Stomach (tissue), 19 donors: Measurements from ENCODE around the gene GNAS-AS1. TPM values are rescaled to one million over a fixed set of nuclear protein-coding genes. Genes with fewer than 3 reads are reported as not detected.
A peak's percentile ranks its signal among the peaks of the same experiment; 100 is the strongest.

Experiments
- DNase-seq, 2 donors: peaks; one replicate each; pipeline versions ENCODE4 v3.0.0 to v3.0.0-alpha.2; 2013 to 2019
- H3K27ac ChIP-seq, 5 donors: fragments of 200-600 bp in 4 of 5; sonication (generic) in 4 of 5; one replicate each; pipeline ENCODE4 v1.5.1; 2013 to 2019; ENCODE audit warnings: mild to moderate bottlenecking in 1 of 5, moderate library complexity in 1 of 5
- H3K27me3 ChIP-seq, 3 donors: fragments of 200-600 bp; sonication (generic); one replicate each; pipeline ENCODE4 v1.5.1; 2017 to 2019; ENCODE audit warnings: mixed run types in 1 of 3
- H3K36me3 ChIP-seq, 4 donors: fragments of 200-600 bp; sonication (generic); 1 replicate in 3 of 4; 2 replicates in 1 of 4; pipeline ENCODE4 v1.5.1; 2016 to 2019
- H3K4me1 ChIP-seq, 4 donors: fragments of 200-600 bp; sonication (generic); one replicate each; pipeline ENCODE4 v1.5.1; 2016 to 2019
- H3K4me3 ChIP-seq, 4 donors: fragments of 200-600 bp; sonication (generic) in 3 of 4; one replicate each; pipeline ENCODE4 v1.5.1; 2016 to 2019; ENCODE audit warnings: mild to moderate bottlenecking in 1 of 4
- H3K9me3 ChIP-seq, 4 donors: fragments of 200-600 bp; sonication (generic); one replicate each; pipeline ENCODE4 v1.5.1; 2016 to 2019
- EP300 ChIP-seq: sonication (generic); formaldehyde crosslinking; IDR thresholded peaks from one replicate; pipeline ENCODE4 v1.6.1; 2017; ENCODE audit warnings: antibody characterized with exemption
- POLR2A ChIP-seq, 4 donors: fragments of 450-650 bp; IDR thresholded peaks; one replicate each; pipeline ENCODE4 v1.6.1; 2016; ENCODE audit warnings: antibody characterized with exemption in 4 of 4, control low read depth in 2 of 4, mild to moderate bottlenecking in 1 of 4, moderate library complexity in 1 of 4
- POLR2AphosphoS5 ChIP-seq, 3 donors: sonication (generic); formaldehyde crosslinking; IDR thresholded peaks; one replicate each; pipeline ENCODE4 v1.6.1; 2016; ENCODE audit warnings: antibody characterized with exemption in 3 of 3
- WGBS, 5 donors: extraction: QIAGEN DNeasy Blood & Tissue Kit in 3 of 5; methylation state at CpG; one replicate each; pipeline versions ENCODE4 v1.1.5 to v1.1.7; 2013 to 2018; 5-methylcytosine and 5-hydroxymethylcytosine counted together
- intact Hi-C: fragments of 100-400 bp; cut with DNase I; formaldehyde crosslinking; loops from one replicate; pipeline ENCODE4 v1.15.1; 2023; ENCODE audit warnings: low total_unique reads
- long read RNA-seq, 10 donors: transcript quantifications; one replicate each; lab custom pipeline, GENCODE V29; 2026
- polyA plus RNA-seq, 3 donors: library from polyadenylated mRNA; stranded (reverse); fragments of 200-250 nt; gene quantifications; one replicate each; pipeline ENCODE4 v1.2.3, GENCODE V29; 2013
- total RNA-seq, 5 donors: library from RNA; depleted of rRNA; stranded (reverse); fragments of >200 nt; gene quantifications; one replicate each; pipeline versions ENCODE4 v1.1.0 to v1.2.3, GENCODE V29; 2014 to 2016
- TF ChIP-seq, protein P1 (sequence below), 7 experiments: fragments of 450-650 bp in 4 of 7; fragments of 200-600 bp in 3 of 7; sonication (generic) in 3 of 7; IDR thresholded peaks; one replicate each; pipeline ENCODE4 v1.5.1; 2016 to 2019; ENCODE audit warnings: antibody characterized with exemption in 7 of 7, control low read depth in 2 of 7, mild to moderate bottlenecking in 1 of 7
- donor health status: healthy with polysubstance abuse.
- donor health status: Bipolar disorder and iron deficiency.
- donor health status: healthy.

Gene GNAS-AS1
- total RNA-seq (10 to 100 TPM in 1 of 5 donors, 1 to 10 TPM in 1, under 1 TPM in 1, not detected in 2; 0.92 to 45.5 (median 2.6) TPM), polyA plus RNA-seq (under 1 TPM in 1 of 3 donors, not detected in 2; 0.15 TPM)
- long read RNA-seq, donor 1, partial matches to known transcripts = 1,175 of 1,191 reads
- long read RNA-seq, donor 1, other reads (novel, unspliced or antisense) = 16 of 1,191 reads
- long read RNA-seq, donor 2, partial matches to known transcripts = 1,685 of 1,758 reads
- long read RNA-seq, donor 2, other reads (novel, unspliced or antisense) = 73 of 1,758 reads
- long read RNA-seq, donor 3 = 0 reads
- long read RNA-seq, donor 4, partial matches to known transcripts = 321 of 321 reads
- long read RNA-seq, donor 4, other reads (novel, unspliced or antisense) = 0 of 321 reads
- long read RNA-seq, donor 5, partial matches to known transcripts = 1,327 of 1,650 reads
- long read RNA-seq, donor 5, other reads (novel, unspliced or antisense) = 323 of 1,650 reads
- long read RNA-seq, donor 6, partial matches to known transcripts = 2,881 of 3,611 reads
- long read RNA-seq, donor 6, other reads (novel, unspliced or antisense) = 730 of 3,611 reads
- long read RNA-seq, donor 7 = 0 reads
- long read RNA-seq, donor 8, partial matches to known transcripts = 1,751 of 2,023 reads
- long read RNA-seq, donor 8, other reads (novel, unspliced or antisense) = 272 of 2,023 reads
- long read RNA-seq, donor 9, partial matches to known transcripts = 1,926 of 1,957 reads
- long read RNA-seq, donor 9, other reads (novel, unspliced or antisense) = 31 of 1,957 reads
- long read RNA-seq, donor 10, partial matches to known transcripts = 890 of 913 reads
- long read RNA-seq, donor 10, other reads (novel, unspliced or antisense) = 23 of 913 reads

- H3K27ac ChIP-seq = no peak within 1 kb of the TSS
- H3K27me3 ChIP-seq = peaks cover 8 to 98% (median 58%) of the 10 kb centered on the region in 3 donors
- no peaks in the 10 kb centered on the region for H3K36me3 ChIP-seq
- intact Hi-C loops = no loop called here
- peak; percentile 47 to 93 for DNase-seq
- TF ChIP-seq POLR2AphosphoS5 (IDR thresholded peaks at IDR 0.05) = no peak
- TF ChIP-seq POLR2A (IDR thresholded peaks at IDR 0.05) = no peak
- TF ChIP-seq, protein P1, sequence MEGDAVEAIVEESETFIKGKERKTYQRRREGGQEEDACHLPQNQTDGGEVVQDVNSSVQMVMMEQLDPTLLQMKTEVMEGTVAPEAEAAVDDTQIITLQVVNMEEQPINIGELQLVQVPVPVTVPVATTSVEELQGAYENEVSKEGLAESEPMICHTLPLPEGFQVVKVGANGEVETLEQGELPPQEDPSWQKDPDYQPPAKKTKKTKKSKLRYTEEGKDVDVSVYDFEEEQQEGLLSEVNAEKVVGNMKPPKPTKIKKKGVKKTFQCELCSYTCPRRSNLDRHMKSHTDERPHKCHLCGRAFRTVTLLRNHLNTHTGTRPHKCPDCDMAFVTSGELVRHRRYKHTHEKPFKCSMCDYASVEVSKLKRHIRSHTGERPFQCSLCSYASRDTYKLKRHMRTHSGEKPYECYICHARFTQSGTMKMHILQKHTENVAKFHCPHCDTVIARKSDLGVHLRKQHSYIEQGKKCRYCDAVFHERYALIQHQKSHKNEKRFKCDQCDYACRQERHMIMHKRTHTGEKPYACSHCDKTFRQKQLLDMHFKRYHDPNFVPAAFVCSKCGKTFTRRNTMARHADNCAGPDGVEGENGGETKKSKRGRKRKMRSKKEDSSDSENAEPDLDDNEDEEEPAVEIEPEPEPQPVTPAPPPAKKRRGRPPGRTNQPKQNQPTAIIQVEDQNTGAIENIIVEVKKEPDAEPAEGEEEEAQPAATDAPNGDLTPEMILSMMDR (IDR thresholded peaks at IDR 0.05) = no peak
- TF ChIP-seq EP300 = no peak
- H3K4me3 ChIP-seq = peak within 1 kb of the TSS; percentile 30 to 41 (median 37)
- no peaks in the 10 kb centered on the region for H3K9me3 ChIP-seq
- H3K4me1 ChIP-seq = peaks cover 13 to 41% (median 28%) of the 10 kb centered on the region in 4 donors
- WGBS, 5 donors = 43 to 83% (median 55%) methylated on average over 4 to 25 of the region's 25 CpGs
Observed at GRCh38 chr20:58850693-58851174, at the start of gene GNAS-AS1. Gene GNAS-AS1, minus strand, starts transcription at chr20:58850902.

- Histone ChIP-seq H3K4me1 (peaks cover 32 to 94% (median 68%) of the 10 kb centered on the region in 4 donors), H3K36me3 (peaks cover 23 to 80% (median 61%) of the 10 kb centered on the region in 4 donors), H3K4me3 (no peak overlapping the region), H3K27me3 (no peaks in the 10 kb centered on the region), H3K9me3 (no peaks in the 10 kb centered on the region), H3K27ac (no peak overlapping the region)
- intact Hi-C loops = loop anchor here (10.0 kb wide), 1 partner anchor 84 kb away; the partner anchor contains the start of gene NELFCD
- 72 to 86% (median 81%) methylated on average over 7 of the region's 7 CpGs for WGBS, 5 donors
- TF ChIP-seq POLR2AphosphoS5 (IDR thresholded peaks at IDR 0.05) = no peak
- TF ChIP-seq, protein P1 (IDR thresholded peaks at IDR 0.05) = no peak
- TF ChIP-seq POLR2A (IDR thresholded peaks at IDR 0.05) = no peak
- no peak for TF ChIP-seq EP300
- DNase-seq = no peak
Observed at GRCh38 chr20:58900397-58900796, 49.7 kb upstream of the GNAS-AS1 start.

GRCh38 chr20:58899512-58899911 is 48.8 kb upstream of the GNAS-AS1 start:
- H3K9me3 ChIP-seq = no peaks in the 10 kb centered on the region
- no peaks in the 10 kb centered on the region for H3K27me3 ChIP-seq
- no peak overlapping the region for H3K27ac ChIP-seq
- WGBS, 5 donors = 87 to 93% (median 91%) methylated on average over 10 of the region's 10 CpGs
- peaks cover 41 to 94% (median 74%) of the 10 kb centered on the region in 4 donors for H3K4me1 ChIP-seq
- no peak for DNase-seq
- no peak overlapping the region for H3K4me3 ChIP-seq
- peaks cover 15 to 71% (median 52%) of the 10 kb centered on the region in 4 donors for H3K36me3 ChIP-seq
- TF ChIP-seq EP300 = no peak
- TF ChIP-seq, protein P1 (IDR thresholded peaks at IDR 0.05) = no peak
- intact Hi-C loops = no loop called here
